Neural progenitor cell (in vitro differentiated cells): ENCODE measurements around the gene GAP43. TPM values are rescaled to one million over a fixed set of nuclear protein-coding genes. Genes with fewer than 3 reads are reported as not detected.
A peak's percentile ranks its signal among the peaks of the same experiment; 100 is the strongest.

Source experiments
- DNase-seq: peaks from one replicate; pipeline ENCODE4 v3.0.0-alpha.2; 2016; ENCODE audit warnings: low spot score
- H2AFZ ChIP-seq: fragments of 200-600 bp; sonication (generic); replicated peaks from 2 replicates; pipeline ENCODE4 v1.6.1; 2016; ENCODE audit warnings: antibody characterized with exemption
- H3F3A ChIP-seq: fragments of 200-600 bp; sonication (generic); 2 replicates; pipeline ENCODE4 v1.6.1; 2016; ENCODE audit warnings: antibody characterized with exemption, low read depth
- H3K27ac ChIP-seq: fragments of 200-600 bp; sonication (generic); 2 replicates; pipeline ENCODE4 v1.5.1; 2016; ENCODE audit warnings: mild to moderate bottlenecking
- H3K27me3 ChIP-seq: fragments of 200-600 bp; sonication (generic); 2 replicates; pipeline ENCODE4 v1.6.1; 2016; ENCODE audit warnings: mild to moderate bottlenecking, moderate library complexity
- H3K36me3 ChIP-seq: fragments of 200-600 bp; sonication (generic); 2 replicates; pipeline ENCODE4 v1.5.1; 2016
- H3K4me1 ChIP-seq: fragments of 200-600 bp; sonication (generic); 2 replicates; pipeline ENCODE4 v1.6.1; 2016; ENCODE audit warnings: mixed run types
- H3K4me2 ChIP-seq: fragments of 200-600 bp; sonication (generic); 2 replicates; pipeline ENCODE4 v1.6.1; 2016
- H3K4me3 ChIP-seq: fragments of 200-600 bp; sonication (generic); 2 replicates; pipeline ENCODE4 v1.5.1; 2016
- H3K79me2 ChIP-seq: fragments of 200-600 bp; sonication (generic); 2 replicates; pipeline ENCODE4 v1.6.1; 2016; ENCODE audit warnings: low read depth
- H3K9ac ChIP-seq: fragments of 200-600 bp; sonication (generic); 2 replicates; pipeline ENCODE4 v1.6.1; 2016
- H3K9me3 ChIP-seq: fragments of 200-600 bp; sonication (generic); 2 replicates; pipeline ENCODE4 v1.5.1; 2016; ENCODE audit warnings: low read depth
- H4K20me1 ChIP-seq: fragments of 200-600 bp; sonication (generic); 2 replicates; pipeline ENCODE4 v1.6.1; 2016; ENCODE audit warnings: low read depth
- H3K27ac Mint-ChIP-seq: 3 replicates; pipeline ENCODE4 v1.8.0; 2021; ENCODE audit warnings: mixed read lengths
- H3K27me3 Mint-ChIP-seq: 2 replicates; pipeline ENCODE4 v1.8.0; 2022; ENCODE audit warnings: low read depth, mild to moderate bottlenecking, inconsistent platforms, moderate library complexity, mixed read lengths; ENCODE audit not compliant: insufficient read depth
- H3K36me3 Mint-ChIP-seq: 3 replicates; pipeline ENCODE4 v1.8.0; 2021; ENCODE audit warnings: mixed read lengths
- H3K4me1 Mint-ChIP-seq: 3 replicates; pipeline ENCODE4 v1.8.0; 2021; ENCODE audit warnings: mixed read lengths
- H3K4me3 Mint-ChIP-seq: 3 replicates; pipeline ENCODE4 v1.8.0; 2021; ENCODE audit warnings: mild to moderate bottlenecking, moderate library complexity, mixed read lengths
- H3K9me3 Mint-ChIP-seq: 3 replicates; pipeline ENCODE4 v1.8.0; 2020; ENCODE audit warnings: mixed read lengths
- EZH2 ChIP-seq: fragments of 200-600 bp; sonication (generic); IDR thresholded peaks from 2 replicates; pipeline ENCODE4 v1.6.1; 2017; ENCODE audit warnings: antibody characterized with exemption, mild to moderate bottlenecking, moderate library complexity
- EZH2phosphoT487 ChIP-seq: fragments of 200-600 bp; sonication (generic); IDR thresholded peaks from 2 replicates; pipeline ENCODE4 v1.6.1; 2017; ENCODE audit warnings: antibody characterized with exemption
- total RNA-seq: library from RNA; depleted of rRNA; stranded (reverse); fragments of >200 nt; gene quantifications from 2 replicates; pipeline ENCODE4 v1.2.3, GENCODE V29; 2015; ENCODE audit warnings: low replicate concordance
- TF ChIP-seq, protein P1 (sequence below): fragments of 200-600 bp; sonication (generic); IDR thresholded peaks from 2 replicates; pipeline ENCODE4 v1.5.1; 2017; ENCODE audit warnings: antibody characterized with exemption, mild to moderate bottlenecking

Gene GAP43
- total RNA-seq, 1 donor from 2014 or later = 5.0 TPM

DNA sequence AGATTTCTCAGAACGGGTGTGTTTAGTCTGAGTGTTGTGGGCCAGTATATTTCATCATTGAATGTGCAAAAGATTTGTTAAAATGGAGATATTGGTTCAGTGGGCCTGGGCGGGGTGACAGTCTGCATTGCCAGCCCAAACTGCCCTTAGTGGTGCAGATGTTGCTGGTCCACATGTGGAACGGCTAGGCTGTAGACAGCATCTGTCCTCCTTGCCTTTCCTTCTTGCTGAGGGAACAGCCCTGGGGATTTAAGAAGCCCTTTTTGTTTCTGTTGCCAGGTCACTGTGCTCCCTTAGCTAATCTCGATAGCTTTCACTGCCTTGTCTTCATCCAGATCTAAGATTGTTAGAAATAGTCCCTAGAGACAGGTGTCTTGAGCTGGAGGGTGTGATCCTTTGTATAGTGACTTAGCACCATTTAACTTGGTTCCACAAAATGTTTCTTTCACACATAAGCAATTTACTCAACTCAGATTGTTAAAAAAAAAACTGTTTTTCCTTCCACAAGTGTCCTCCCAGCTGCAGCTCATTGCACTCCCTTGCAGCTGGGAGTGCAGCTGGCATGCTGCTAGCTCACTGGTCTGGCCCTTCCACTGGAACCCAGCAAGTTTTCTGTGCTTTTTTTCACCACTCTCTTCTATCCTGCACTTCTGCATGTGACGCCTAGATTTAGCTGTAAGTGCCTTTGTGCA, 37.5 kb downstream of the GAP43 start:
- Histone ChIP-seq H3K4me1 (peaks cover 38% of the 10 kb centered on the region), H3K36me3 (no peaks in the 10 kb centered on the region), H3K4me3 (no peak overlapping the region), H3K27me3 (no peaks in the 10 kb centered on the region), H2AFZ (no peak overlapping the region), H3F3A (peaks cover 42% of the 10 kb centered on the region), H4K20me1 (no peaks in the 10 kb centered on the region), H3K9ac (no peak overlapping the region), H3K9me3 (no peaks in the 10 kb centered on the region), H3K27ac (peak overlapping the region; percentile 41), H3K4me2 (peak overlapping the region; percentile 86), H3K79me2 (no peaks in the 10 kb centered on the region)
- DNase-seq = peak; percentile 52
- Mint-ChIP-seq H3K27me3 (no peaks in the 10 kb centered on the region), H3K4me3 (no peak overlapping the region), H3K4me1 (peaks cover 58% of the 10 kb centered on the region), H3K36me3 (no peaks in the 10 kb centered on the region), H3K27ac (peak overlapping the region; percentile 18), H3K9me3 (no peaks in the 10 kb centered on the region)
- TF ChIP-seq, protein P1, sequence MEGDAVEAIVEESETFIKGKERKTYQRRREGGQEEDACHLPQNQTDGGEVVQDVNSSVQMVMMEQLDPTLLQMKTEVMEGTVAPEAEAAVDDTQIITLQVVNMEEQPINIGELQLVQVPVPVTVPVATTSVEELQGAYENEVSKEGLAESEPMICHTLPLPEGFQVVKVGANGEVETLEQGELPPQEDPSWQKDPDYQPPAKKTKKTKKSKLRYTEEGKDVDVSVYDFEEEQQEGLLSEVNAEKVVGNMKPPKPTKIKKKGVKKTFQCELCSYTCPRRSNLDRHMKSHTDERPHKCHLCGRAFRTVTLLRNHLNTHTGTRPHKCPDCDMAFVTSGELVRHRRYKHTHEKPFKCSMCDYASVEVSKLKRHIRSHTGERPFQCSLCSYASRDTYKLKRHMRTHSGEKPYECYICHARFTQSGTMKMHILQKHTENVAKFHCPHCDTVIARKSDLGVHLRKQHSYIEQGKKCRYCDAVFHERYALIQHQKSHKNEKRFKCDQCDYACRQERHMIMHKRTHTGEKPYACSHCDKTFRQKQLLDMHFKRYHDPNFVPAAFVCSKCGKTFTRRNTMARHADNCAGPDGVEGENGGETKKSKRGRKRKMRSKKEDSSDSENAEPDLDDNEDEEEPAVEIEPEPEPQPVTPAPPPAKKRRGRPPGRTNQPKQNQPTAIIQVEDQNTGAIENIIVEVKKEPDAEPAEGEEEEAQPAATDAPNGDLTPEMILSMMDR = no peak
- TF ChIP-seq EZH2 = no peak
- TF ChIP-seq EZH2phosphoT487 = no peak

DNA sequence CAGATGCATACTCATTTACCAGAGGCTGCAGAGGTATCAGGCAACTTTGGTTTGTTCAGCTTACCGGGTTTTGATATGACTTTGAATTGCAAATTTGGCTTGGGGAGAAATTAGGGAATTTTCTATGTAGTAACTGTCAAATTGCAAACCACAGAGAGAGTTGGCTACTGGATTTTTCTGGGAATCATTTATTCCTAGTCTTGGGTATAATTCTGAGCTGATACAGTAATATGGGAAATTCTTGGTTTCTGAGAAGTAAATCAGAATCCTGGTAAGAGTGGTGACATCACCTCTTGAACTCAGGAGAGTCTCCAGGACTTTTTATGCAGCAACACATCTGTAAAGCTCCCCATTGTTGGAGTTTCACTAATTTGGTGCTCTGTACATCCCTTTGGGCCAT, 39.0 kb downstream of the GAP43 start:
- Histone ChIP-seq H3K4me2 (no peak overlapping the region), H3K79me2 (no peaks in the 10 kb centered on the region), H3K9me3 (no peaks in the 10 kb centered on the region), H2AFZ (no peak overlapping the region), H3K36me3 (no peaks in the 10 kb centered on the region), H3K4me1 (peaks cover 37% of the 10 kb centered on the region), H3K27ac (no peak overlapping the region), H3K27me3 (no peaks in the 10 kb centered on the region), H3K9ac (no peak overlapping the region), H4K20me1 (no peaks in the 10 kb centered on the region), H3F3A (peaks cover 35% of the 10 kb centered on the region), H3K4me3 (no peak overlapping the region)
- Mint-ChIP-seq H3K27me3 (no peaks in the 10 kb centered on the region), H3K9me3 (no peaks in the 10 kb centered on the region), H3K4me1 (peaks cover 53% of the 10 kb centered on the region), H3K4me3 (no peak overlapping the region), H3K36me3 (no peaks in the 10 kb centered on the region), H3K27ac (no peak overlapping the region)
- TF ChIP-seq, protein P1 = no peak
- TF ChIP-seq EZH2phosphoT487 = no peak
- no peak for TF ChIP-seq EZH2
- no peak for DNase-seq

DNA sequence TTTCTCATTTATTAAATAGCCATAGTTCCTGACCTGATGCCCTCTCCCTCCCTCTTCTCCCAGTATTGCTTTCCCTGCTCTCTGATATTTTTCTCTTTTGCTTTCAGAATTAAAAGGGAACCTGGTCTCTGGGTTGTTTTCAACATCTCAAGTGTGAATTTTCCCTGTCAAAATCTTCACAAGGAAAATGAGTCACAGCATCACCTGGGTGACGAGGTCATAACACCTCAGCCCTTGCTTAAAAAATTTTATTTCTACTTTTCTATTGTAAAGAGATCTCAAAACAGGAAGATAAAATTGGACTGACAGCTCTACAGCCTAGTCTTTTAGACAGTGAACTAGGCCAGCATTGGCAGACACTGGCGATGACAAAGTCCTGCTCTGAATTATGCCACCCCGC, 40.1 kb downstream of the GAP43 start:
- H2AFZ ChIP-seq = no peak overlapping the region
- peaks cover 35% of the 10 kb centered on the region for H3K4me1 ChIP-seq
- H3K9me3 ChIP-seq = no peaks in the 10 kb centered on the region
- no peaks in the 10 kb centered on the region for H4K20me1 ChIP-seq
- no peak overlapping the region for H3K4me3 ChIP-seq
- no peaks in the 10 kb centered on the region for H3K27me3 ChIP-seq
- Mint-ChIP-seq H3K4me3 (no peak overlapping the region), H3K27me3 (no peaks in the 10 kb centered on the region), H3K9me3 (no peaks in the 10 kb centered on the region), H3K36me3 (no peaks in the 10 kb centered on the region), H3K4me1 (peaks cover 50% of the 10 kb centered on the region), H3K27ac (no peak overlapping the region)
- H3K79me2 ChIP-seq = no peaks in the 10 kb centered on the region
- no peak overlapping the region for H3K4me2 ChIP-seq
- DNase-seq = no peak
- H3K27ac ChIP-seq = no peak overlapping the region
- TF ChIP-seq EZH2 (no peak), EZH2phosphoT487 (no peak)
- TF ChIP-seq, protein P1 = no peak
- H3F3A ChIP-seq = peaks cover 24% of the 10 kb centered on the region
- no peak overlapping the region for H3K9ac ChIP-seq
- H3K36me3 ChIP-seq = no peaks in the 10 kb centered on the region
